Dendritic cell treated with granulocyte-macrophage colony-stimulating factor and Interleukin-4, amounts not matched to agents 40 ng/mL and 50 ng/mL, for 4 days (primary cell): ENCODE results near the gene RABGAP1L.
"Not testable (repeated sequence)": the region's sequence is repeated elsewhere in the genome, so short reads cannot be mapped to it uniquely, and the experiment has no call there.

Experiments
- H3K27ac Mint-ChIP-seq: one replicate; pipeline ENCODE4 v1.8.0; 2022; ENCODE audit warnings: mild to moderate bottlenecking, mixed read lengths
- H3K27me3 Mint-ChIP-seq: one replicate; pipeline ENCODE4 v1.8.0; 2022; ENCODE audit warnings: mild to moderate bottlenecking, mixed read lengths
- H3K36me3 Mint-ChIP-seq: one replicate; pipeline ENCODE4 v1.8.0; 2022; ENCODE audit warnings: low read depth, mixed read lengths
- H3K4me1 Mint-ChIP-seq: one replicate; pipeline ENCODE4 v1.8.0; 2022; ENCODE audit warnings: low read depth, mixed read lengths
- H3K4me3 Mint-ChIP-seq: one replicate; pipeline ENCODE4 v1.8.0; 2022; ENCODE audit warnings: mild to moderate bottlenecking, moderate library complexity, mixed read lengths
- H3K9me3 Mint-ChIP-seq: one replicate; pipeline ENCODE4 v1.8.0; 2022; ENCODE audit warnings: mixed read lengths
- intact Hi-C: fragments of 100-400 bp; cut with micrococcal nuclease; formaldehyde crosslinking; loops from one replicate; pipeline ENCODE4 v1.15.0; 2022

Gene RABGAP1L

GRCh38 chr1:174391716-174392115, 232.4 kb downstream of the RABGAP1L start:
- Mint-ChIP-seq H3K4me3 (no peak overlapping the region), H3K4me1 (no peaks in the 10 kb centered on the region), H3K36me3 (no peaks in the 10 kb centered on the region), H3K9me3 (no peaks in the 10 kb centered on the region), H3K27me3 (no peaks in the 10 kb centered on the region), H3K27ac (no peak overlapping the region)
- intact Hi-C loops, result no loop called here

DNA sequence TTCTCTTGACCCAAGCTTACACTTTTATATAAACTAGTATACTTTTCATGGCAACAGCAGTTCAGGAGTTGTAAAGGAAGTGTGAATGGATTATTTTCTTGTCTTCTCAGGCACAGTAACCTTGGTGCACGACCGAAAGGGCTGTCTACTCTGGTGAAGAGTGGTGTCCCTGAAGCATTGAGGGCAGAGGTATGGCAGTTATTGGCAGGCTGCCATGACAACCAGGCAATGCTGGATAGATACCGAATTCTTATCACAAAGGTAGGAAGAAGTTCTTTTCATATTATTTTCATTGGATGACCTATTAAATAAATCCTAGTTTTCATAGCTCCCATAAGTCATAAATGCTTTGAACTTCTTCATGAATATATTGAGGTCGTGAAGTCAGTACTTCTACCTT, 234.6 kb downstream of the RABGAP1L start:
- Mint-ChIP-seq H3K27ac (no peak overlapping the region), H3K4me3 (no peak overlapping the region), H3K36me3 (peaks cover 8% of the 10 kb centered on the region), H3K27me3 (no peaks in the 10 kb centered on the region), H3K9me3 (no peaks in the 10 kb centered on the region), H3K4me1 (no peaks in the 10 kb centered on the region)
- intact Hi-C loops, result no loop called here

- intact Hi-C loops, result no loop called here
Observed at GRCh38 chr1:174397261-174397660, 237.9 kb downstream of the RABGAP1L start.

DNA sequence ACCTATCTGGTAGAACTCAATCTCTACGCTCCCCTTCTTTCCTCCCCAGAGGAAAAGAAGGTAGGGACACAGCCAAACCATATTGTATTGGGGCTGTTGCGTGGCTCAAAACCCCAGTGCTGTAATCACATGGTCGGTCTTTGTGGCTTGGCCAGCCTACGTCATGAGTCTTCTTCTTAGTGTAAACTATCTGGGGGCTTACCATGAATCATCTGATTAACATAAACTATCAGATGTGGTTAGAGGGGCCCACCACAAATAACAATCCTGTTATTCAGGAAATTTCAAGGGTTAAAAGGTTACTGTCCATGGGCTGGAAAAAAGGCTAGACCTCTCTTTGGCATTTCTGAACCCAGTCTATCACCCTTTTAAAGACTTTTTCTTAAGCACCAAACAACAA, 238.9 kb downstream of the RABGAP1L start:
- Mint-ChIP-seq H3K36me3 (peaks cover 14% of the 10 kb centered on the region), H3K27ac (no peak overlapping the region), H3K9me3 (peaks cover 8% of the 10 kb centered on the region), H3K4me1 (no peaks in the 10 kb centered on the region), H3K4me3 (no peak overlapping the region), H3K27me3 (no peaks in the 10 kb centered on the region)
- intact Hi-C loops, result no loop called here

More at GRCh38 chr1:174397261-174397660, 237.9 kb downstream of the RABGAP1L start:
- Mint-ChIP-seq H3K27ac (no peak overlapping the region), H3K4me3 (no peak overlapping the region), H3K27me3 (no peaks in the 10 kb centered on the region), H3K4me1 (no peaks in the 10 kb centered on the region), H3K36me3 (peaks cover 14% of the 10 kb centered on the region), H3K9me3 (peaks cover 8% of the 10 kb centered on the region)

DNA sequence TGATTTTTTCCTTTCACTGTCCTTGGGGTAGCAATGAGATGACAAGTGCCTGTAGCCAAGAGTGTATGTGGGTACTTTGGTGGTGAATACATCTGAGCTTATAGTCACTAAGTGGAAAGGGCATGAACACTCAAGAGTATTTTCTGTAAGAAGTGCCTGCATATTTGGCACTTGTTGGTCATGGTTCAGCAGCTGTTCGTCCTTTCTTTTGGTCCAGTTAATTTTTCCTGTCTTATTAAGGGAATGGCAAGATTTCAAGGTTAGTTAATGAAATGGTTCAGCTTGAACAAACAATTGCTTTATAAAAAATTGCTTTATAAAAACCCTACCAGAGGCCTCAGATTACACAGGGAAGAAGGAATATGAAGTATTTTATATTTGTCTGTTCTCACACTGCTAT, 239.9 kb downstream of the RABGAP1L start:
- Mint-ChIP-seq H3K27me3 (no peaks in the 10 kb centered on the region), H3K4me3 (no peak overlapping the region), H3K27ac (no peak overlapping the region), H3K4me1 (no peaks in the 10 kb centered on the region), H3K9me3 (peaks cover 8% of the 10 kb centered on the region), H3K36me3 (peaks cover 14% of the 10 kb centered on the region)
- intact Hi-C loops, result no loop called here

DNA sequence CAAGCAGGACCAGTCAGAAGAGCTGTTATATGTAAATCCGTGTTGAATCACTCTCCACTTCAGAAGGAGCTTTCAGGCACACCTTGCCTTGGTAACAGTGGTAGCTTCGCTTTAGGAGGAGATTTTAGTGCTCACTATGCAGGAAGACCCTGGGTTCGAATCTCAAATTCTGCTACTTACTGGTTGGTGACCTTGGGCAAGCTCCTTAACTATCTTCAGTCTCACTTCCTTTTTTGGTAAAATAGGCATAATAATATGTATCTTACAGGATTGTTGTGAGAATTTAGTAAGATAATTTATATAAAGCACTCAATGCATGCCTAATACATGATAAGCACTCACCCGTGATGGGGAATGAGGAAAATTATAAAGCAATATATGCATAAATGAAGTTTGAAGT, 241.8 kb downstream of the RABGAP1L start:
- Mint-ChIP-seq H3K4me3 (no peak overlapping the region), H3K27me3 (no peaks in the 10 kb centered on the region), H3K36me3 (peaks cover 14% of the 10 kb centered on the region), H3K9me3 (peaks cover 8% of the 10 kb centered on the region), H3K4me1 (no peaks in the 10 kb centered on the region), H3K27ac (no peak overlapping the region)
- intact Hi-C loops, result no loop called here

DNA sequence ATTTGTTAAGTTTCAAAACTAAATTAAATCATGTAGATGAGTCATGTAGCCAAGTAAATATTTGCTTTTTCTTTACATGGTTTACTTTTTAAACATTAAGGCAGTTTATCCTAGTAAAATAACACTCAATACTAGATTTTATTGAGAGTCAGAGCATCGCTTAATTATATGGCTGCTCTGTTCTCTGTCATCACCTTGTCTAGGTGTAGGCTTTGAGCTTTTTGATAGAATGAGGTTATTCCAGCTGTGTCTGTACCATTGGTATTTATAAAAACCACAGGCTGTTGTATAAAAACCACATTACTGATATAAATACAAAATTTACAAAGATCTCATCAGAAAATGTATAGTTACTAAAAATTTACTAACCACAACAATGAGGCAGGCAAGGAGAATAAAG, 245.9 kb downstream of the RABGAP1L start:
- Mint-ChIP-seq H3K27ac (no peak overlapping the region), H3K4me3 (no peak overlapping the region), H3K4me1 (no peaks in the 10 kb centered on the region), H3K9me3 (peaks cover 9% of the 10 kb centered on the region), H3K36me3 (no peaks in the 10 kb centered on the region), H3K27me3 (no peaks in the 10 kb centered on the region)
- intact Hi-C loops, result no loop called here

DNA sequence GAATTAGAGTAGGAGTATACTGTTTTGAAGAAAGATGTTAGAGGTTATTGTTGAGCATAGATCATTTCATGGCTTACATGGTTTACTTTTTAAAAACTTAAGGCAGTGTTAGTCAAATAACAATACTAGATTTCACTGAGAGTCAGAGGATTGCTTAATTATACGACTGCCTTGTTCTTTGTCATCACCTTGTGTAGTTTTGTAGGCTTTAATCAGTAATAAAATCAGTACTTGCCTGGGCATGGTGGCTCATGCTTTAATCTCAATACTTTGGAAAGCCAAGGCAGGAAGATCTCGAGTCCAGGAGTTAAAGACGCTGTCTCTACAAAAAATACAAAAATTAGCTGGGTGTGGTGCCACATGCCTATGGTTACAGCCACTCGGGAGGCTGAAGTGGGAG, 247.1 kb downstream of the RABGAP1L start:
- no peak overlapping the region for H3K4me3 Mint-ChIP-seq
- H3K9me3 Mint-ChIP-seq, result peaks cover 11% of the 10 kb centered on the region
- H3K36me3 Mint-ChIP-seq, result no peaks in the 10 kb centered on the region
- no peaks in the 10 kb centered on the region for H3K4me1 Mint-ChIP-seq
- H3K27me3 Mint-ChIP-seq, result no peaks in the 10 kb centered on the region
- intact Hi-C loops, result no loop called here
- H3K27ac Mint-ChIP-seq, result no peak overlapping the region

- Mint-ChIP-seq H3K27ac (no peak overlapping the region), H3K4me3 (no peak overlapping the region), H3K4me1 (no peaks in the 10 kb centered on the region), H3K27me3 (no peaks in the 10 kb centered on the region), H3K36me3 (no peaks in the 10 kb centered on the region), H3K9me3 (peaks cover 11% of the 10 kb centered on the region)
- intact Hi-C loops, result no loop called here
Observed at GRCh38 chr1:174407665-174408064, 248.3 kb downstream of the RABGAP1L start.

DNA sequence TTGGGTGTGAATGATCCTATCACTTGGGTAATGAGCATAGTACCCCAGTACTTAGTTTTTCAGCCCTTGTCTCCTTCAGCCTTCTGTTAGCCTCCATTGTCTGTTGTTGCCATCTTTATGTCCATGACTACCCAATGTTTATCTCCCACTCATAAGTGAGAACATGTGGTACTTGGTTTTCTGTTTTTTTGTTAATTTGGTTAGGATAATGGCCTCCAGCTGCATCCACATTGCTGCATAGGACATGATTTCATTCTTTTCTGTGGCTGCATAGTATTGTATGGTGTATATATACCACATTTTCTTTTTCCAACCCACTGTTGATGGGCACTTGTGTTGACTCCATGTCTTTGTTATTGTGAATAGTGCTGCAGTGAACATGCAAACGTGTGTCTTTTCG, 248.8 kb downstream of the RABGAP1L start:
- Mint-ChIP-seq H3K4me1 (no peaks in the 10 kb centered on the region), H3K27ac (no peak overlapping the region)
- intact Hi-C loops, result no loop called here

DNA sequence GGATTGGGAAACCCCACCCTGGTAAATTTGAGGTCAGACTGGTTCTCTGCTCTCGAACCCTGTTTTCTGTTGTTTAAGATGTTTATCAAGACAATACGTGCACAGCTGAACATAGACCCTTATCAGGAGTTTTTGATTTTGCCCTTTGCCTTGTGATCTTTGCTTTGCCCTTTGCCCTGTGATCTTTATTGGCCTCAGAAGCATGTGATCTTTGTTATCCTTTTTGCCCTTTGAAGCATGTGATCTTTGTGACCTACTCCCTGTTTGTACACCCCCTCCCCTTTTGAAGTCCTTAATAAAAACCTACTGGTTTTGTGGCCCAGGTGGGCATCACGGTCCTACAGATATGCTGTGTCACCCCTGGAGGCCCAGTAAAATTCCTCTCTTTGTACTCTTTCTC, 250.5 kb downstream of the RABGAP1L start:
- H3K36me3 Mint-ChIP-seq, H3K27me3 Mint-ChIP-seq, intact Hi-C loops, H3K27ac Mint-ChIP-seq, H3K4me1 Mint-ChIP-seq, H3K4me3 Mint-ChIP-seq: not testable (repeated sequence)
- H3K9me3 Mint-ChIP-seq, result peaks cover 11% of the 10 kb centered on the region

More for the DNA sequence above, 248.8 kb downstream of the RABGAP1L start:
- H3K4me3 Mint-ChIP-seq, result no peak overlapping the region
- H3K9me3 Mint-ChIP-seq, result peaks cover 11% of the 10 kb centered on the region
- no peaks in the 10 kb centered on the region for H3K36me3 Mint-ChIP-seq
- no peaks in the 10 kb centered on the region for H3K27me3 Mint-ChIP-seq

DNA sequence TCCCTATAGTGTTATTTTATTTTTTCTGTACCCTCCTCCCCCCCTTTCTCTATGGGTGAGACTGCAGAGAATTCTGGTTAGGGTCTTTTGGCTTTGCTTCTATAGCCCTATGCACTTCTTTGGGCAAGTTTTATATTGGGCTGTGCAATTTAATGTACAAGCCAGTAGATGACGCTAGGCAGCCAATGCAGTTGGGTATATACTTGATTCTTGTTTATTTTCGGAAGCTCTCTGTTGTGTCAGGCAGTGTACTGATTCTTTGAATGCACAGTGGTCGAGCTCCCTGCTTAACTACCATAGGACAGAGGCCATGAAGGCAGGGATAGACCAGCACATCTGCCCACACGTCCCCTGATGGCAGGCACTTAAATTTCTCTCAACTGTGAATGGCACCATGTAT, 254.3 kb downstream of the RABGAP1L start:
- no peaks in the 10 kb centered on the region for H3K27me3 Mint-ChIP-seq
- H3K4me3 Mint-ChIP-seq, result no peak overlapping the region
- no peaks in the 10 kb centered on the region for H3K4me1 Mint-ChIP-seq
- no peak overlapping the region for H3K27ac Mint-ChIP-seq
- intact Hi-C loops, result no loop called here
- H3K9me3 Mint-ChIP-seq, result peaks cover 11% of the 10 kb centered on the region
- H3K36me3 Mint-ChIP-seq, result no peaks in the 10 kb centered on the region

DNA sequence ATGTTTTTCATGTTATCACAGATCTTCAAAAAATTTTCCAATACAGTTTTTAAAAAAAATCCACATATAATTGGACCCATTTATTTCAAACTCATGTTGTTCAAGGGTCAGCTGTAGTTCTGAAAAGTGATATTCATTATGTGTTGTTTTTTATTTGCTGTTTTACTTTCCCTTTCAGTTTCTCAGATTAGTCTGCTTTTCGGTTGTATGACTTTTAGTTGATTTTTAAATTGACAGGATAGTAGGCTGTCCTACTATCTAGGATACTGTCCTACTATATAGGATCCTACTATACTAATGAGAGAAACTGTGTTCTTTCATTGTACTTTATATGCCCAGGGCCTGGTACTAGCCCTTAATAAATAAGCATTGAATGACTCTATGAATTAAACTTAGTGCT, 254.9 kb downstream of the RABGAP1L start:
- Mint-ChIP-seq H3K27me3 (no peaks in the 10 kb centered on the region), H3K4me1 (no peaks in the 10 kb centered on the region), H3K36me3 (no peaks in the 10 kb centered on the region), H3K27ac (no peak overlapping the region), H3K9me3 (peaks cover 11% of the 10 kb centered on the region), H3K4me3 (no peak overlapping the region)
- intact Hi-C loops, result no loop called here

DNA sequence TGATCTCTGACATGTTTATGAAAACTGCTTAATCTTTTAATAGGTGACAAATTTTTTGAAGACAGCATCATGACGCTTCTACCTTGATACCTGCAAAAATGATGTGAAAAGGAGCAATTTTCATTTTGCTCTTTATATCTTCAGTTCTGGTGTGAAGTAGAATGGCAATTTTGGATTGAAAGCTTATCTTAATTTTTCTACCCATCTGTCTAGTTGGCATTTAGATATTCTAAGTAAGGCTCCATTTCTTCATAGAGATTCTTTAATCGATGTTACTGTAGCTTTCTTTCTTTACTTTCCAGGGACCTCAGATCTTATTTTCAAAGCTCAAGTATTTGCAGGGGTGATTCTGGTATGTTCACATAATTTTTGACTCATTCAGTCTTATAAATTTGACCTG, 256.2 kb downstream of the RABGAP1L start:
- Mint-ChIP-seq H3K27me3 (no peaks in the 10 kb centered on the region), H3K4me1 (no peaks in the 10 kb centered on the region), H3K4me3 (no peak overlapping the region), H3K27ac (no peak overlapping the region), H3K9me3 (no peaks in the 10 kb centered on the region), H3K36me3 (no peaks in the 10 kb centered on the region)
- intact Hi-C loops, result no loop called here

- H3K27me3 Mint-ChIP-seq, result no peaks in the 10 kb centered on the region
- intact Hi-C loops, result no loop called here
- no peaks in the 10 kb centered on the region for H3K9me3 Mint-ChIP-seq
- no peaks in the 10 kb centered on the region for H3K36me3 Mint-ChIP-seq
- H3K4me1 Mint-ChIP-seq, result no peaks in the 10 kb centered on the region
- H3K4me3 Mint-ChIP-seq, result no peak overlapping the region
- H3K27ac Mint-ChIP-seq, result no peak overlapping the region
Observed at GRCh38 chr1:174417921-174418320, 258.6 kb downstream of the RABGAP1L start.
